Cerebellar nuclear complex (tissue), 1 donor: ENCODE measurements around the gene EFL1.
"Not testable (repeated sequence)": the region's sequence is repeated elsewhere in the genome, so short reads cannot be mapped to it uniquely, and the experiment has no call there.

ENCODE experiments used
- DNase-seq, 2 experiments: peaks; one replicate each; lab custom pipeline; 2025; lab: John Stamatoyannopoulos, UW

Gene EFL1

GRCh38 chr15:82281276-82281675, 18.7 kb upstream of the EFL1 start:
- not testable (repeated sequence) for DNase-seq

GRCh38 chr15:82275410-82275809, 12.9 kb upstream of the EFL1 start:
- DNase-seq: no peak

DNA sequence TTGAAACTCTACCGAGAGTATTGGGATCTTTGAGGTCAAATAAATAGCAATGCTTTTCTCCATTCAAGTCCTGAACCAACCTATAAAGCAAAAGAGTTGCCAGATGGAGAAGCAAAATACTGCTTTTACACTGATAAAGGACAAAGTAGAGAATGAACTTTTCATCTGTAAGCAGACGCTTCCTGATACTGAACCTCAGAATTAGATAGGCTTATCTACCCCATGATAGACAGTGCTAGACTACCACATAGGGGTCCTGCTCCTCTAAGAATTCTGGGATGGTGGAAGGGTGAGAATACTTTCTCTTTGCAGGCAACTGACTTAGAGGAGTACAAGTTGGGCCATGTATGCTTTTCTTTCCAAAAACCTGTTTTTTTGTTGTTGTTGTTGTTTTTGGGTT, 9.6 kb upstream of the EFL1 start:
- DNase-seq: no peak

DNA sequence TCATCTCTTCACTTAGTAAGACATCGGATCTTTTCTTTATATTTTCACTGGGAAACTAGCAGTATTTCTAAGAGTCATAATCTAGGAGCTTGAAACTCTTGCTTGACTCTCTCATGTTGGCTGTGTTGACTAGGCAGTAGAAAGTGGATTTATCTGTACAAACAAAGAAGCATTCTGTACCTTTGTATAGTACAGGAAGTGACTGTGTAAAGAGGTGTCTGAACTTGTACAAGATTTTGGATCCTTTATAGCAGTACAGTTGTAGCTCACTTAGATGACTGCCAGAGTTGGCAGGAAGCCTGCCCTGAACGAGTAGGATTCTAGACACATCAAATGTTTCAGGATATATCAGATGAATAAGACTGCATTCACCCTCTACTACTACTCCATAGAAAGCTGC, 5.9 kb upstream of the EFL1 start:
- DNase-seq: not testable (repeated sequence)

GRCh38 chr15:82267137-82267536, 4.6 kb upstream of the EFL1 start:
- DNase-seq: not testable (repeated sequence)

DNA sequence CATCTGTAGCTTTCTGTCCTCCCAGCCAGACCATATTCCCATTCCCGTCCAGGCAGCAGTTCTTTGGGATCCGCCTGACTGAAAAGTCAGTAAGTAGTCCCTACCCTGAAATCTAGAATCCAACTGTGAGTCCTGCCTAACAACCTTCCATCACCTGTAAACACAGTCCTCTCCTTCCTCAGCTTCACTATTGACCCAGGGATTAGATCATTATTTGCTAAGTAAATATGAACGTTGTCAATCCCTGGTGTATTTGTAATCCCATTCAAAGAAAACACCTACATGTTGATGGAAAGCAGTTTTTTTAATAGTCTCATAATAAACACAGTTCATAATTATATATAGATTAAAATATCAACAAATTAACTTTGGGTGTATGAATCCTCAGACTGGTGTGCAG, 816 bp upstream of the EFL1 start:
- no peak for DNase-seq

DNA sequence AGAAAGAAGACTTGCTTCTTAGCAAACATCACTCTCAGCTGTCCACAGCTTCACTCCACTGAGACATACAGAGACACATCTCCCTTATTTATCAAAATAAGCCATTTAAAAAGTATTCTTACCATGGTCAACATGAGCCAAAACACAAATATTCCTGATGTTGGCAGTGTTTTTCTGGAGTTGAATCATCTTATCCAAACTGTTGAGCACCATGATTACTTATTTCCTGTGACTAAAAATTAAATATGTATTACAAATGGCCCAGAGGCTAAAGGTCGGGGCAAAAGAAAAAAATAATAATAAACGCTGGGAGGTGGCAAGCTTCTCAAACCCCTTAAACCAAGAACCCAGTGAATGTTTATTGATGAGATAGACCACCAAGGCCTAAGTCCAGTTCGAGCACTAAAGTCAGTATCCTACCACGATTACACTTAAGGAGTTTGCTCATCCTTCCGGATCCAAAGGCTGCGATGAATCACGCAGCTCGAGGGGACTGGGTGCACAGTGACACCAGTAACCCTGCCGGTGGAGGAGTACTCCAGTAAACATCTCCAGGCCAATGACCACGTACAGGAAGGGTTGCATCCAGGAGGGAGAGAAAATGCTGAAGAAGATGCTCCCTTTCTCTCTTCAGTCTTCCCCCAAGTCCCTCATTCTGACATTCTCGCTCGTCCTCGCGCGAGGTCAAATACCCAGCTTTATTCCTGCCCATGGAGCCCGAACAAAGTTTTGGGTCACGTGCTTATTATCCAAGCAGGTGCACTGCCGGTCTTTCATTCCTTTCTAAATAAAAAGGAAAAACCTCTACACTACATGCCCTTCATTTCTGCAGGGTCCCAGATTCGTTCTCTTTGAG, 740 bp downstream of the EFL1 start:
- not testable (repeated sequence) for DNase-seq

GRCh38 chr15:82248261-82248660, 14.3 kb downstream of the EFL1 start:
- DNase-seq: not testable (repeated sequence)

DNA sequence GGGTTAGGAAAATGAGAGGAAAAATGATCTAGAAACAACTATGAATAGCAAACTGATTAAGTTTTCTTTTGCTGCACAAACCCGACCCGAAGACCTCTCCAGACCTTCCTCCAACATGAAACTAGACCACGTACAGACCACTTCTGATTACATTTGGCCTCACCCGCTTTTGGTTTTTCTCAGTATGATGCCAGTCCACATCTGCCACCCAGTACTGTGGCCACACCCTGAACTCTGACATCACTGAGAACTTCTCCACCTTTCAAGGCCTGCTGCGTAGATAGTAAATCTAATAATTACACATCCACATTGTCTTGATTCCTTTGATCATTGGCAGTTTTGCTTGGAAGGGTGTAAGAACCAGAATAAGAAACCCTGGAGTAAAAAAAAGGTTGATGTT, 16.6 kb downstream of the EFL1 start:
- DNase-seq: not testable (repeated sequence)

- not testable (repeated sequence) for DNase-seq
Observed at GRCh38 chr15:82243644-82244043, 18.9 kb downstream of the EFL1 start.

DNA sequence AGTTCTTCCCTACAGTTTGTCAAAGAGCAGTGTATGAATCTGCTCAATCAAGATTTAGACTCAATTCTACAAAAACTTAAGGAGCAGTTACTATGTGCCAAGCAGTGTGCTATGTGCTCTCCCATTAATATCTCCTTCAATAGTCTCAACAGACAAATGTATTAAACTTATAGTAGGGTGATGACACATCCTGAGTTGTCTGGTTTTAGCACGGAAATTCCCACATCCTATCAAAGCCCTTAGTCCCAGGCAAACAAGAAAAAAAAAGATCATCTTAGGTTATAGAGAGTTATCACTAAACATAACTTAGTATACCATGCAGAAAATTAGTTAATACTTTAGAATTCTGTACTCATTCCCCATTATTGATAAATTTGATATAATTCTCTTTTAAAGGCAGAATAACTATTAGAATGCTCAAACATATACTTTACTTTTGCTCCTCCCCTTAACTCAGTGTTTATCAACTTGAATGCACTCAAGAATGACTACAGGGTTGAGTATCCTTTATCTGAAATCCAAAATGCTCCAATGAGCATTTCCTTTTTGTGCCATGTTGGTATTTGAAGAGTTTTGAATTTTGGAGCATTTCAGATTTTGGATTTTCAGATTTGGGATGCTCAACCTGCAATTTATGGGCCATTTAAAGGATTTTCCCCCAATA, 20.6 kb downstream of the EFL1 start:
- DNase-seq: not testable (repeated sequence)

DNA sequence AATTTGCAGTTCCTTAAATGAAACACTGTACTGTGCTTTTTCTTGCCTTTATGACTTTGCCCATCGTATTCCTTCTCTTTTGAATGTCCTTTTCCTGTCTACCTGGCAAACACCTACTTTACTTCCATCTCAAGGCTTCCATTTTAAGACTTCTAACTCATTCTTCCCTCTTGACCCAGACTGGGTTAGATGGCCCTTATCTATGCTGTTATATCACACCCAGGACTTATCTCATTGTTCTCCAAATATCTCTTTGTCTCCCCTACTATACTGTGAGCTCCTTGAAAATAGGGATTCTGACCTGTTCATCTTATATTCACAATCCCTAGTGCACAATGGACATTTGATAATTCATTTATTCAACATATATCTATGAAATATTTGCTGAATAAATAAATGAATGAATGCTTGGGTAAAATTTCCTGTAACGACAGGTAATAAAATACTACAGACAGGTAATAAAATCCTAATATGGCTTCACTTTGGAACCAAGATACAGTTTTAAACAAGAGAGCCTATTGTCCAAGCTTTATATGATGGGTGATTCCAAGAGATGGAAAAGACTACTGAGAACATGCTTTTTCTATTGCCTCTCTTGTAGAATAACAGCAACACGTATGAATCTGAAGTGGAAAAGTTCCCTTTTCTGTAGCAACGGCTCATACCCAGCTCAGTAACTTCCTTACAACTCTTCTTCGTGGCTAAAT, 22.7 kb downstream of the EFL1 start:
- no peak for DNase-seq

DNA sequence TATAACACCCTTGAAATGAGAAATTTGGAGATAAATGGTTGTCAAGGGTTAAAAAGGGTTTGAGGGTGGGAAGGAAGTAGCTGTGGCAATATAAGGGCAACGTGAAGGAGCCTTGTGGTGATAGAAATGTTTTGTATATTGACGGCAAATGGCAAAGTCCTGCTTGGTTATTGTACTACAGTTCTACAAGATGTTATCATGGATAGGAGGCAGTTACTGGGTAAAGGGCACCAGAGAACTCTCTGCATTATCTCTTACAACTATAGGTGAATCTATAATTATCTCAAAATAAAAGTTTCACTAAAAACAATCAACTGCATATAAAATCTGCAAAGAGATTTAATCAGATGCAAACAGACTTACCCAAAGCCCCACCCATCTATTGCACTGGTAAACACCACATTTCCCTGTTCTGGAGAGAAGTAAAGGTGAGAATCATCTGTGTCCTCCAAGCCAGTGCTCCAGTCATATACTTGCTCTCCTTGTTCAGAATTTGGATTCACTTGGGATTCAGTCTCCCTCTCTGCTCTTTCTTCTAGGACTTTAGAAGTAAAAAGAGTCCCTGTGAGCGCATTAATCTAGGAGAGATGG, 24.5 kb downstream of the EFL1 start:
- DNase-seq: not testable (repeated sequence)

GRCh38 chr15:82231842-82232241, 30.7 kb downstream of the EFL1 start:
- no peak for DNase-seq

DNA sequence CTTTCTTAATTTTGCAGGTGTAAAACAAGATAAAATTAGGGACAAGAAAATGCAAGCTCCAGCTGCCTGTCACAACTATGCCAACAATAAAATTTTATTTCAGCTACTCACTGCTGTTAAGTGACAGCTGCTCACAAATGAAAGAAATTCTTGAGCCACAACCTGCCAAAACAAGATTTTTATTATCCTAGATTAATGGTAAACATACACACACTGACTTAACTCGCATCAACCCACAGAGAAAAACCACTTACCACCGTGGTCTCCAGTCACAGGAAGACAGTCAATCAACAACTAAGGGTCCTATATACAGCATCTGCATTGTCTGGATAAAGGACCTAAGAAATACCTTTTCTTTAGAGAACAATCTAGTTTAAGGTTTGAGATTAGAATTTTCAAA, 31.3 kb downstream of the EFL1 start:
- no peak for DNase-seq

GRCh38 chr15:82228750-82229149, 33.8 kb downstream of the EFL1 start:
- DNase-seq: no peak

DNA sequence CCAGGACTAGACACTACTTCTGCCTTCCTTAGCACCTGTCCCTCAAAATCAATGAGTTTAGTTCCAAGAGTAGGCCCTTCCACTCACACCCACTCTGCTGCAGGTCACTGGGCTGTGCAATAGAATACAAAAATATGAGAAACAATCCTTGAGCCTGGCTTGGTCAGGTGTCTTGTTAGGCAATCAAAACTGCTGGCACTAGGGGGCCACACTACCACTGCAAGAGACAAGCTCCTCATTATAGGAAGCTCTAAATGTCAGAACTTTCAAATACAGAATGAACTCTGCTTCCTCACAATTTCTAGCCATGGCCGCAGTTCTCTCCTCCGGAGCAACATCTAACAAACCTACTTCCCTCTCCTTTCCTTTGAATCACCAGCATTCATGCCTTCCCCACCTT, 41.0 kb downstream of the EFL1 start:
- not testable (repeated sequence) for DNase-seq

GRCh38 chr15:82216092-82216491, 46.4 kb downstream of the EFL1 start:
- DNase-seq: not testable (repeated sequence)

DNA sequence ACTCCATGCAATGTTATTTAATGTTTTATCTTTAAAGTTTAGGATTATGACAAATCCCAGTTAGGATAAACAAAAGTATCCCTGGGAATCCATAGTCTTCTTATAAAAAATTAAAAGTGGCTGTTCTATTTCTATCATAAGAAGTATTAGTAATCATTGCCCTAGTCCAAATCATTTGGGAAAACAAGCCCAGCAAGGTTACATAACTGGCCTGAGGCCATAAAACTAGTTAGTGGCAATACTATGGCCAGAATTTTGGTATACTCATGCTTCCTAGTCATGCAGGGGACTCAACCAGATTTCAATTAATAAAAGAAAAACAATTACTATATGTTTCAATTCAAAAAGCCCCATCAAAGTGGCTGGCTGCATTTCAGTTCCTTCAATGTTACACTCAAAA, 50.3 kb downstream of the EFL1 start:
- DNase-seq: not testable (repeated sequence)

DNA sequence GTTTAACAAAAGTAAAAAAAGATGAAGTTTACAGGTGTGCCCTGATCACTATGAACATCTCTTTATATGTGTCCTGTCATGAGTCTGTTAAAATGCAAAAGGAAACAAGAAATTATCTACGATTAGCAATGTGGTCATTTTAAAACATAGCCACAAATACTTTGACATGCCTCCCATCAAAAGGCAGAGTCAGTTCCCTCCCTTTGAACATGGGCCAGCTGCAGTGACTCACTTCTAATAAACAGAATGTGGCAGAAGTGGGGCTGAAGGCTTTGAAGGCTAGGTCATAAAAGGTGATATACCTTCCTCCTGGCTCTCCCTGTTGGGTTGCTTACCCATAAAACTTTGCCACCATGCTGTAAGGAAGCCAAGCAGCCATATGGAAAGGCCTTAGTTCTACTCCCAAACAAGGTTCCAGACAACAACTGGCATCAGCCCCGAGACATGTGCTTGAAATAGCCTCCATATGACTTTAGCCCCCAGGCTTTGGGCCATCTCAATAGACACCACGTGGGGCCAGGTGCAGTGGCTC, 52.4 kb downstream of the EFL1 start:
- DNase-seq: not testable (repeated sequence)

DNA sequence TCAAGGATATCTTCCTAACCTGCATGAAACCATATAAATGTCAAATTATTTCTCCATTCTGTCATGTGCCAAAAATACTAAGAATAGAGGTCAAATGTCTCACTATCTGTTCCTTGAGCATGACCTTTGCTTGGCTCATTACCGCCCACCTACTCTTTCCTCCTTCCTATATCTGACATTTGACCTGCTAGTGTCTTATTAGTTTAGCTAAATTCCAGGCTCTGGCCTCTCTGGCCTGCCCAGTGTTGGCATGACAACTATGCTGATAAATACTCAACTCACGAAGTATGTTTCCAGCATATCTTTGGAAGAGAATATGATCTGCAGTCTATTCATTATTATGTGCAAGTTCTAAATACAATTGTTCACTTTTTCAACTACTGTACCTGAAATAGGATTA, 58.0 kb downstream of the EFL1 start:
- not testable (repeated sequence) for DNase-seq
